Right atrium auricular region (tissue), 2 donors: Measurements from ENCODE around the gene ITPR3. TPM values are rescaled to one million over a fixed set of nuclear protein-coding genes. Genes with fewer than 3 reads are reported as not detected.
A peak's percentile ranks its signal among the peaks of the same experiment; 100 is the strongest.

Source experiments
- DNase-seq: peaks from one replicate; pipeline ENCODE4 v3.0.0-alpha.2; 2019; ENCODE audit warnings: low spot score
- H3K27ac ChIP-seq, 2 donors: fragments of 200-600 bp; sonication (generic); 1 replicate in 1 of 2; 2 replicates in 1 of 2; pipeline ENCODE4 v1.5.1; 2016 to 2019
- H3K27me3 ChIP-seq, 2 donors: fragments of 200-600 bp; sonication (generic); one replicate each; pipeline versions ENCODE4 v1.5.1 to v1.6.0; 2017 to 2019
- H3K36me3 ChIP-seq: fragments of 200-600 bp; sonication (generic); one replicate; pipeline ENCODE4 v1.5.1; 2016
- H3K4me1 ChIP-seq, 2 donors: fragments of 200-600 bp; sonication (generic); one replicate each; pipeline versions ENCODE4 v1.5.1 to v1.6.0; 2017 to 2019
- H3K4me3 ChIP-seq, 2 donors: fragments of 200-600 bp; sonication (generic); 1 replicate in 1 of 2; 2 replicates in 1 of 2; pipeline ENCODE4 v1.5.1; 2017 to 2019; ENCODE audit warnings: mild to moderate bottlenecking in 1 of 2, moderate library complexity in 1 of 2
- H3K9me3 ChIP-seq, 2 donors: fragments of 200-600 bp; sonication (generic); one replicate each; pipeline ENCODE4 v1.5.1; 2019
- CTCF ChIP-seq, 2 donors: fragments of 200-600 bp; sonication (generic); IDR thresholded peaks; one replicate each; pipeline ENCODE4 v1.5.1; 2019; ENCODE audit warnings: antibody characterized with exemption in 2 of 2
- total RNA-seq, 2 donors: library from RNA; depleted of rRNA; stranded (reverse); fragments of >200 nt; gene quantifications; one replicate each; pipeline ENCODE4 v1.1.0, GENCODE V29; 2016

ITPR3 gene
- total RNA-seq, 2 donors from 2014 or later = 6.2 to 17.7 TPM

GRCh38 chr6:33610779-33611732, 10.1 kb upstream of the ITPR3 start:
- no peak for DNase-seq
- H3K4me1 ChIP-seq = peaks cover 0 to 54% of the 10 kb centered on the region in 2 donors
- H3K4me3 ChIP-seq = no peak overlapping the region
- TF ChIP-seq CTCF (IDR thresholded peaks at IDR 0.05) = no peak
- no peaks in the 10 kb centered on the region for H3K27me3 ChIP-seq
- no peaks in the 10 kb centered on the region for H3K36me3 ChIP-seq
- no peaks in the 10 kb centered on the region for H3K9me3 ChIP-seq
- peak overlapping the region; percentile 36 to 51 for H3K27ac ChIP-seq

- H3K36me3 ChIP-seq = no peaks in the 10 kb centered on the region
- no peak for DNase-seq
- H3K27ac ChIP-seq = peak overlapping the region in 1 of 2 donors; percentile 11
- no peak overlapping the region for H3K4me3 ChIP-seq
- H3K9me3 ChIP-seq = no peaks in the 10 kb centered on the region
- peaks cover 0 to 42% of the 10 kb centered on the region in 2 donors for H3K4me1 ChIP-seq
- no peaks in the 10 kb centered on the region for H3K27me3 ChIP-seq
- TF ChIP-seq CTCF (IDR thresholded peaks at IDR 0.05) = no peak
Observed at GRCh38 chr6:33613146-33613794, 7.9 kb upstream of the ITPR3 start.

GRCh38 chr6:33613795-33614168, 7.3 kb upstream of the ITPR3 start:
- Histone ChIP-seq H3K36me3 (no peaks in the 10 kb centered on the region), H3K27me3 (no peaks in the 10 kb centered on the region), H3K9me3 (no peaks in the 10 kb centered on the region), H3K4me1 (peaks cover 0 to 37% of the 10 kb centered on the region in 2 donors), H3K4me3 (no peak overlapping the region), H3K27ac (peak overlapping the region in 1 of 2 donors; percentile 26)
- TF ChIP-seq CTCF (IDR thresholded peaks at IDR 0.05) = no peak
- no peak for DNase-seq

- no peak for DNase-seq
- H3K36me3 ChIP-seq = no peaks in the 10 kb centered on the region
- H3K4me3 ChIP-seq = no peak overlapping the region
- H3K27me3 ChIP-seq = no peaks in the 10 kb centered on the region
- TF ChIP-seq CTCF (IDR thresholded peaks at IDR 0.05) = no peak
- no peak overlapping the region for H3K27ac ChIP-seq
- peaks cover 0 to 30% of the 10 kb centered on the region in 2 donors for H3K4me1 ChIP-seq
- H3K9me3 ChIP-seq = no peaks in the 10 kb centered on the region
Observed at GRCh38 chr6:33616113-33616512, 5.0 kb upstream of the ITPR3 start.

- Histone ChIP-seq H3K36me3 (no peaks in the 10 kb centered on the region), H3K9me3 (no peaks in the 10 kb centered on the region), H3K27ac (no peak overlapping the region), H3K4me1 (peaks cover 0 to 34% of the 10 kb centered on the region in 2 donors), H3K4me3 (no peak overlapping the region), H3K27me3 (no peaks in the 10 kb centered on the region)
- DNase-seq = no peak
- no peak for TF ChIP-seq CTCF (IDR thresholded peaks at IDR 0.05)
Observed at GRCh38 chr6:33616913-33617312, 4.2 kb upstream of the ITPR3 start.
